Endothelial cell of umbilical vein (primary cell): ENCODE data around the gene SC5D. TPM values are rescaled to one million over a fixed set of nuclear protein-coding genes. Genes with fewer than 3 reads are reported as not detected.

ENCODE experiments used
- BruUV-seq: library from RNA; stranded (reverse); fragments of 400-500 nt; replicated peaks from 2 replicates; lab custom pipeline; 2021; lab: Mats Ljungman, UMichigan
- CTCF ChIA-PET: fragments of 300-600, 350-600 bp; sonication (Branson Sonifier 250); formaldehyde crosslinking; loops from one replicate; lab custom pipeline; 2021; ENCODE audit warnings: antibody characterized with exemption, inconsistent platforms; lab: Charles Lee
- POLR2A ChIA-PET: fragments of 300-600, 350-600 bp; sonication (Branson Sonifier 250); formaldehyde crosslinking; loops from one replicate; lab custom pipeline; 2021; ENCODE audit warnings: antibody characterized with exemption, inconsistent platforms; lab: Charles Lee
- DNase-seq: peaks from one replicate; pipeline ENCODE4 v3.0.0-alpha.2; 2011; ENCODE audit warnings: low read depth, low spot score
- FAIRE-seq: peaks from 2 replicates; lab custom pipeline; 2011; peaks lifted over from hg19 to GRCh38; lab: Jason Lieb, UNC
- H2AFZ ChIP-seq: 2 replicates; pipeline ENCODE4 v1.6.0; 2012; ENCODE audit warnings: low read depth, low read length, control low read depth, inconsistent platforms
- H3K27ac ChIP-seq: 2 replicates; pipeline ENCODE4 v1.5.1; 2011; ENCODE audit warnings: low read depth, mild to moderate bottlenecking, control low read depth, low read length, moderate library complexity; ENCODE audit not compliant: insufficient read depth
- H3K27me3 ChIP-seq, 2 experiments: 2 replicates each; pipeline versions ENCODE4 v1.6.0 to v1.6.1; 2011; ENCODE audit warnings: low read length in 2 of 2, mixed read lengths in 1 of 2; ENCODE audit not compliant: control insufficient read depth in 2 of 2, insufficient read depth in 2 of 2
- H3K36me3 ChIP-seq, 2 experiments: 2 replicates in 1 of 2; 3 replicates in 1 of 2; pipeline ENCODE4 v1.5.1; 2011; ENCODE audit warnings: low read length in 2 of 2, mild to moderate bottlenecking in 1 of 2, moderate library complexity in 1 of 2; ENCODE audit not compliant: control insufficient read depth in 2 of 2, insufficient read depth in 2 of 2; ENCODE audit errors: extremely low read depth in 1 of 2
- H3K4me1 ChIP-seq: 3 replicates; pipeline ENCODE4 v1.5.1; 2011; ENCODE audit warnings: mild to moderate bottlenecking, low read length; ENCODE audit not compliant: control insufficient read depth, insufficient read depth; ENCODE audit errors: extremely low read depth
- H3K4me2 ChIP-seq: 2 replicates; pipeline ENCODE4 v1.6.1; 2011; ENCODE audit warnings: low read length, control low read depth, mixed read lengths; ENCODE audit not compliant: insufficient read depth
- H3K4me3 ChIP-seq, 3 experiments: fragments of 200-600 bp in 1 of 3; sonication (generic), shearing (Covaris generic) in 1 of 3; replicated peaks in 1 of 3; 2 replicates each; pipeline ENCODE4 v1.5.1; 2011 to 2016; ENCODE audit warnings: control low read depth in 3 of 3, low read length in 3 of 3, mild to moderate bottlenecking in 2 of 3, inconsistent platforms in 1 of 3, low read depth in 1 of 3, moderate library complexity in 1 of 3; ENCODE audit not compliant: insufficient read depth in 1 of 3
- H3K79me2 ChIP-seq: 2 replicates; pipeline ENCODE4 v1.6.0; 2012; ENCODE audit warnings: low read length, inconsistent platforms; ENCODE audit not compliant: control insufficient read depth, insufficient read depth
- H3K9ac ChIP-seq: replicated peaks from 2 replicates; pipeline ENCODE3; 2011; ENCODE audit warnings: low read length, control low read depth; ENCODE audit not compliant: insufficient read depth; ENCODE audit errors: extremely low read depth
- H3K9me1 ChIP-seq: replicated peaks from 3 replicates; pipeline ENCODE4 v1.6.0; 2011; ENCODE audit warnings: mild to moderate bottlenecking, low read length; ENCODE audit not compliant: control insufficient read depth, insufficient read depth; ENCODE audit errors: extremely low read depth
- H3K9me3 ChIP-seq: replicated peaks from 2 replicates; pipeline ENCODE4 v1.5.1; 2012; ENCODE audit warnings: low read length, inconsistent platforms; ENCODE audit not compliant: control insufficient read depth, insufficient read depth
- H4K20me1 ChIP-seq: replicated peaks from 2 replicates; pipeline ENCODE3; 2011; ENCODE audit warnings: mild to moderate bottlenecking, low read length; ENCODE audit not compliant: control insufficient read depth, insufficient read depth; ENCODE audit errors: extremely low read depth
- EZH2 ChIP-seq: IDR thresholded peaks from 2 replicates; pipeline ENCODE4 v1.6.1; 2012; ENCODE audit warnings: borderline replicate concordance, low read depth, mild to moderate bottlenecking, moderate library complexity, low read length, inconsistent platforms; ENCODE audit not compliant: severe bottlenecking
- FOS ChIP-seq: IDR thresholded peaks from 2 replicates; pipeline ENCODE4 v1.6.1; 2011; ENCODE audit warnings: mild to moderate bottlenecking, low read length, moderate library complexity, borderline replicate concordance; ENCODE audit not compliant: insufficient read depth
- GATA2 ChIP-seq: IDR thresholded peaks from 2 replicates; pipeline ENCODE4 v1.7.0; 2011; ENCODE audit warnings: low read depth, mild to moderate bottlenecking, moderate library complexity, mixed read lengths, low read length; ENCODE audit not compliant: insufficient read length, insufficient read depth
- JUN ChIP-seq: IDR thresholded peaks from 2 replicates; pipeline ENCODE4 v1.6.1; 2011; ENCODE audit warnings: borderline replicate concordance, low read depth; ENCODE audit not compliant: insufficient read length, insufficient read depth
- MYC ChIP-seq: IDR thresholded peaks from one replicate; pipeline ENCODE4 v1.6.1; 2011; ENCODE audit warnings: mild to moderate bottlenecking, low read depth, low read length
- POLR2A ChIP-seq: IDR thresholded peaks from 2 replicates; pipeline ENCODE4 v1.6.1; 2012; ENCODE audit warnings: low read depth, mild to moderate bottlenecking, control low read depth, low read length
- POLR2AphosphoS5 ChIP-seq: IDR thresholded peaks from 2 replicates; pipeline ENCODE4 v1.6.1; 2012; ENCODE audit warnings: low read depth, mild to moderate bottlenecking, control low read depth, low read length, moderate library complexity; ENCODE audit not compliant: insufficient read depth
- dilution Hi-C: fragments of 300-500 bp; cut with MboI; formaldehyde crosslinking; loops from one replicate; pipeline ENCODE4 v1.15.0; 2019; ENCODE audit warnings: low sequenced_read_pairs; ENCODE audit not compliant: extremely low pct_ligation_motif_present
- intact Hi-C: fragments of 100-400 bp; cut with micrococcal nuclease; formaldehyde crosslinking; loops from one replicate; pipeline ENCODE4 v1.10.0; 2022
- polyA plus RNA-seq, 4 experiments: library from polyadenylated mRNA; depleted of rRNA in 3 of 4; stranded (reverse) in 3 of 4; unstranded in 1 of 4; fragments of >200 nt; gene quantifications; 2 replicates each; pipeline versions ENCODE4 v1.2.1 to v1.2.3, GENCODE V29; 2011 to 2012; ENCODE audit warnings: missing spikeins in 1 of 4
- total RNA-seq: library from RNA; stranded (reverse); gene quantifications from 2 replicates; pipeline ENCODE4 v1.2.3, GENCODE V29; 2021
- TF ChIP-seq, protein P1 (sequence below), 2 donors: IDR thresholded peaks; 1 replicate in 1 of 2; 2 replicates in 1 of 2; pipeline ENCODE4 v1.5.1; 2011; ENCODE audit warnings: low read length in 2 of 2, mild to moderate bottlenecking in 2 of 2, moderate library complexity in 2 of 2, control low read depth in 1 of 2, inconsistent platforms in 1 of 2, low read depth in 1 of 2; ENCODE audit not compliant: insufficient read depth in 1 of 2; ENCODE audit errors: extremely low read depth in 1 of 2
- TF ChIP-seq, protein P2 (sequence below): IDR thresholded peaks from 2 replicates; pipeline ENCODE4 v1.6.1; 2011; ENCODE audit not compliant: insufficient read depth, insufficient read length

SC5D gene
- total and polyA plus RNA-seq, 2 donors (not counting 3 experiments of a cell fraction or from before 2014, with no cell fraction given) = 37.1 to 40.0 TPM

- dilution Hi-C loops = no loop called here
- no peak for FAIRE-seq
Measured at GRCh38 chr11:121300313-121300971, 7.9 kb downstream of the SC5D start.

More at GRCh38 chr11:121300313-121300971, 7.9 kb downstream of the SC5D start:
- H3K36me3 ChIP-seq = peaks cover 0 to 3% of the 10 kb centered on the region in 2 experiments
- no peaks in the 10 kb centered on the region for H3K4me1 ChIP-seq
- intact Hi-C loops = no loop called here
- H3K27me3 ChIP-seq = no peaks in the 10 kb centered on the region
- H3K4me2 ChIP-seq = no peak overlapping the region
- POLR2A ChIA-PET = interaction anchor here (1.5 kb wide), 1 partner anchor 8 kb away, joined by 3 read pairs; the partner anchor contains the start of gene SC5D
- no peaks in the 10 kb centered on the region for H3K9me1 ChIP-seq
- peaks cover 60% of the 10 kb centered on the region for H3K79me2 ChIP-seq
- H3K9me3 ChIP-seq = no peaks in the 10 kb centered on the region
- H3K9ac ChIP-seq = no peak overlapping the region
- no peak for DNase-seq
- no TSS peak for BruUV-seq
- no peak overlapping the region for H3K27ac ChIP-seq
- TF ChIP-seq EZH2 (no peak), JUN (no peak), POLR2A (no peak), MYC (no peak), POLR2AphosphoS5 (no peak), FOS (no peak), GATA2 (no peak)
- TF ChIP-seq, protein P1, sequence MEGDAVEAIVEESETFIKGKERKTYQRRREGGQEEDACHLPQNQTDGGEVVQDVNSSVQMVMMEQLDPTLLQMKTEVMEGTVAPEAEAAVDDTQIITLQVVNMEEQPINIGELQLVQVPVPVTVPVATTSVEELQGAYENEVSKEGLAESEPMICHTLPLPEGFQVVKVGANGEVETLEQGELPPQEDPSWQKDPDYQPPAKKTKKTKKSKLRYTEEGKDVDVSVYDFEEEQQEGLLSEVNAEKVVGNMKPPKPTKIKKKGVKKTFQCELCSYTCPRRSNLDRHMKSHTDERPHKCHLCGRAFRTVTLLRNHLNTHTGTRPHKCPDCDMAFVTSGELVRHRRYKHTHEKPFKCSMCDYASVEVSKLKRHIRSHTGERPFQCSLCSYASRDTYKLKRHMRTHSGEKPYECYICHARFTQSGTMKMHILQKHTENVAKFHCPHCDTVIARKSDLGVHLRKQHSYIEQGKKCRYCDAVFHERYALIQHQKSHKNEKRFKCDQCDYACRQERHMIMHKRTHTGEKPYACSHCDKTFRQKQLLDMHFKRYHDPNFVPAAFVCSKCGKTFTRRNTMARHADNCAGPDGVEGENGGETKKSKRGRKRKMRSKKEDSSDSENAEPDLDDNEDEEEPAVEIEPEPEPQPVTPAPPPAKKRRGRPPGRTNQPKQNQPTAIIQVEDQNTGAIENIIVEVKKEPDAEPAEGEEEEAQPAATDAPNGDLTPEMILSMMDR (IDR thresholded peaks at IDR 0.05; ENCODE audit: extremely low read depth in 1 of 2, insufficient read depth in 1 of 2, low read depth in 1 of 2, low read length in 2 of 2) = no peak
- TF ChIP-seq, protein P2, sequence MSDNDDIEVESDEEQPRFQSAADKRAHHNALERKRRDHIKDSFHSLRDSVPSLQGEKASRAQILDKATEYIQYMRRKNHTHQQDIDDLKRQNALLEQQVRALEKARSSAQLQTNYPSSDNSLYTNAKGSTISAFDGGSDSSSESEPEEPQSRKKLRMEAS = no peak
- CTCF ChIA-PET = no interaction called here
- no peak overlapping the region for H2AFZ ChIP-seq
- peaks cover 8% of the 10 kb centered on the region for H4K20me1 ChIP-seq
- H3K4me3 ChIP-seq = no peak overlapping the region
